ENCODE results near the gene FERMT3.
"Not testable (repeated sequence)": the region's sequence is repeated elsewhere in the genome, so short reads cannot be mapped to it uniquely, and the experiment has no call there.

Gene FERMT3

GRCh38 chr11:64240435-64241240 is 34.1 kb downstream of the FERMT3 start, which contains the start of gene FKBP2:
FKBP2 (plus strand) TSS chr11:64241095; CDS start chr11:64242388, 1,293 bp downstream.
- H3K27ac ChIP-seq (ENCODE audit: low read length), result peak within 1 kb of the TSS; percentile 99
- peaks cover 13 to 36% of the 10 kb centered on the region in 2 donors for H3K4me1 ChIP-seq (ENCODE audit: control insufficient read depth in 1 of 2, insufficient read depth in 2 of 2, low read length in 2 of 2)
- H3K9me3 ChIP-seq (ENCODE audit: control insufficient read depth in 1 of 2, low read length in 2 of 2), result no peaks in the 10 kb centered on the region
- peak within 1 kb of the TSS; percentile 72 to 93 for H3K4me3 ChIP-seq (ENCODE audit: low read depth in 1 of 2, low read length in 2 of 2)
- no peaks in the 10 kb centered on the region for H3K27me3 ChIP-seq (ENCODE audit: low read depth, low read length)
- peaks cover 14 to 19% of the 10 kb centered on the region in 2 donors for H3K36me3 ChIP-seq (ENCODE audit: control insufficient read depth in 1 of 2, insufficient read depth in 2 of 2, low read length in 2 of 2)

DNA sequence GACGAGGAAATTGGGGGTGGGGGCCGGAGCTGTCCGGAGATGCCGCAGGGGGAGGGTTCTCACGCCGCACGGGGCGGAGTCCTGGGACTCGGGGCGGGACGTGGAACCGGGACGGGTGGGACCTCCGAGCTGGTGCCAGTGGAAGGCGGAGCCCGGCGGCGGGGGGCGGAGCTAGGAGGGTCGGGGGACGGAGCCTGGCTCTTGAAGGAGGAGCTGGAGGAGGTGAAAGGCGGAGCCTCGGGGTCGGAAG is 34.6 kb downstream of the FERMT3 start:
- no peaks in the 10 kb centered on the region for H3K27me3 ChIP-seq (ENCODE audit: low read depth, low read length)
- H3K4me3 ChIP-seq (ENCODE audit: low read depth in 1 of 2, low read length in 2 of 2), result peak overlapping the region; percentile 37 to 93
- peak overlapping the region; percentile 99 for H3K27ac ChIP-seq (ENCODE audit: low read length)
- H3K4me1 ChIP-seq (ENCODE audit: control insufficient read depth in 1 of 2, insufficient read depth in 2 of 2, low read length in 2 of 2), result peaks cover 13 to 38% of the 10 kb centered on the region in 2 donors
- H3K9me3 ChIP-seq (ENCODE audit: control insufficient read depth in 1 of 2, low read length in 2 of 2), result no peaks in the 10 kb centered on the region
- peaks cover 14 to 19% of the 10 kb centered on the region in 2 donors for H3K36me3 ChIP-seq (ENCODE audit: control insufficient read depth in 1 of 2, insufficient read depth in 2 of 2, low read length in 2 of 2)

DNA sequence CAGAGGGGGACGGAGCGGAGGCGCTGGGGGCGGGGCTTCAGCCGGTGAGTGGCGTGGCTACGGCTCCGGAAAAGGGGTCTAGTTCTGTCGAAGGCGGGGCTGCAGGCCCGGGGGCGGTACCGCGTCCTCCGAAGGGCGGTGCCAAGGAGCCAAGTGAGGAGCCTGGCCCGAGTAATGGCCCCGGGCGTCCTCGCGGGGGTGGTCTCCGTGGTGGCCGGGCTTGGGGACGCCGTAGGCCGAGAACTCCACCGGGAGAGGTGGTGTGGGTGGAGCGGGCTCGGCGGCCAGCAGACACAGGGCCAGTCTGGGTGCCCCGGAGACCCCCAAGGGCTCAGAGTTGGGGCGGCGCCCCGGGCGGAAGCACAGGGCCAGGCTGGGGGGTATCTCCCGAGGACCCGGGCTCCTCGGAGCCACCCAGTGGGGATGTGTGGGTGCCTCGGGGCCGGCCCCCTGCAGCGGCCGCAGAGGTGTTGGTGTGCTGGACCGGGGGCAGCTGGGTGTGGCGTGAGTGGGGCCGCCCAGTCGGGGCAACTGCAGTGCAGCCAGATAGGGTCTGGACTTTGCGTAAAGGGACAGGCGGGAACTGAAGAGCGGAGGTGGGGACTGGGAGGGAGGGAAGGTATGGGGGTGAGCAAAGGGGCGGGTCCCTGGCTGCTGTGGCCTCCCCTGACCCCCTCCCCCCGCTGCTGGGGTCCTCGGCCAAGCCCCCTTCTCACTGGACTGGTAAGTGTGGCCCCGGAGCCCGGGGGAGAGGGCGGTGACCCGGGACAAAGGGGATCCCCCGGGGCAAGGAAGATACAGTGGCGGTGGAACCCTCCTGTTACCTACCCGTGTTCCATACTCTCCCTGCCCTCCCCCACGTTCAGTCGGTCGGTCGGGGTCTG is 35.2 kb downstream of the FERMT3 start:
- no peaks in the 10 kb centered on the region for H3K27me3 ChIP-seq (ENCODE audit: low read depth, low read length)

GRCh38 chr11:64243236-64243854 is 36.8 kb downstream of the FERMT3 start:
- Histone ChIP-seq H3K4me1 (ENCODE audit: control insufficient read depth in 1 of 2, insufficient read depth in 2 of 2, low read length in 2 of 2) (peaks cover 5 to 49% of the 10 kb centered on the region in 2 donors), H3K36me3 (ENCODE audit: control insufficient read depth in 1 of 2, insufficient read depth in 2 of 2, low read length in 2 of 2) (peaks cover 6% of the 10 kb centered on the region in 2 donors), H3K27me3 (ENCODE audit: low read depth, low read length) (no peaks in the 10 kb centered on the region), H3K4me3 (ENCODE audit: low read depth in 1 of 2, low read length in 2 of 2) (no peak overlapping the region), H3K9me3 (ENCODE audit: control insufficient read depth in 1 of 2, low read length in 2 of 2) (no peaks in the 10 kb centered on the region), H3K27ac (ENCODE audit: low read length) (no peak overlapping the region)

More for the DNA sequence above, 35.2 kb downstream of the FERMT3 start:
- H3K9me3 ChIP-seq (ENCODE audit: control insufficient read depth in 1 of 2, low read length in 2 of 2), result no peaks in the 10 kb centered on the region
- peak overlapping the region; percentile 65 to 93 for H3K4me3 ChIP-seq (ENCODE audit: low read depth in 1 of 2, low read length in 2 of 2)
- H3K36me3 ChIP-seq (ENCODE audit: control insufficient read depth in 1 of 2, insufficient read depth in 2 of 2, low read length in 2 of 2), result peaks cover 14 to 19% of the 10 kb centered on the region in 2 donors
- peak overlapping the region; percentile 60 for H3K27ac ChIP-seq (ENCODE audit: low read length)
- peaks cover 13 to 39% of the 10 kb centered on the region in 2 donors for H3K4me1 ChIP-seq (ENCODE audit: control insufficient read depth in 1 of 2, insufficient read depth in 2 of 2, low read length in 2 of 2)

DNA sequence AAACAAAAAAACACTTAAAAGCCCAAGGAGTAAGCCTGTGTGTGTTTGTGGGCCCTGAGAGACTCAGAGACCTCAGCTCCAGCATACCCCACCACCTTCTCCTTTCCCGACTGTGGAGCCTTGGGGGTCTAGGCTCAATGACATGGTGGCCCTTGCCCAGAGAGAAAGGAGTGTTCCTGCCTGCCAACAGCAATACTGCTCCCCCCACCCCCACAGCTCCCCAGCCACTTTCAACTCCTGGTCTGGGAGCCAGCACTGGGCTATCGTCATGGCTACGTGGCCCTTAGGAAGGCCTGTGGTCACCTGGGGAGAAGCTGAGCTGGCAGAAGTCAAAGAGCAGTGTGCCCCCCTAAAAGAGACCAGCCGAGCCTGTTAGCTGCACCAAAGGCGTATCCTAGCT is 37.6 kb downstream of the FERMT3 start:
- no peak overlapping the region for H3K27ac ChIP-seq (ENCODE audit: low read length)
- H3K4me3 ChIP-seq (ENCODE audit: low read depth in 1 of 2, low read length in 2 of 2), result no peak overlapping the region
- no peaks in the 10 kb centered on the region for H3K27me3 ChIP-seq (ENCODE audit: low read depth, low read length)
- no peaks in the 10 kb centered on the region for H3K36me3 ChIP-seq (ENCODE audit: control insufficient read depth in 1 of 2, insufficient read depth in 2 of 2, low read length in 2 of 2)
- H3K4me1 ChIP-seq (ENCODE audit: control insufficient read depth in 1 of 2, insufficient read depth in 2 of 2, low read length in 2 of 2), result peaks cover 5 to 49% of the 10 kb centered on the region in 2 donors
- no peaks in the 10 kb centered on the region for H3K9me3 ChIP-seq (ENCODE audit: control insufficient read depth in 1 of 2, low read length in 2 of 2)

DNA sequence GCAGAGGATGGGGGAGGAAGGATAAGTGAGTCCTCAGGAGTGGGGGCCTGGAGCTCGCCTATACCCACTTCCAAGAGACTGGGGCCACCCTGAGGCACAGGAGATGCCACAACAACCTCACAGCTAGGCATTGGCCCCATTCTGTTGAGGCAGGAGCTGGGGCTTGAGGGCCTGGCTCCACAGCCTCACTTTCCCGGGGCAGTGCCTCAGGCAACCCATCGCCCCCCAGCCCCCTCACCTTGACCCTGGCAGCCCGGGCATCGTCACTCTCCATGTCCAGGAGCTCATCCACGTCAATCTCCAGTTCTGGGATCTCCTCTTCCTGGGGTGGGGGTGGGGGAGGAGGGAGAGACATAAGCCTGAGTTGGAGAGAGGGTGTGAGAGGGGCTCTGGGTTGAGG is 38.4 kb downstream of the FERMT3 start:
- Histone ChIP-seq H3K9me3 (ENCODE audit: control insufficient read depth in 1 of 2, low read length in 2 of 2) (no peaks in the 10 kb centered on the region), H3K4me1 (ENCODE audit: control insufficient read depth in 1 of 2, insufficient read depth in 2 of 2, low read length in 2 of 2) (peaks cover 5 to 48% of the 10 kb centered on the region in 2 donors), H3K4me3 (ENCODE audit: low read depth in 1 of 2, low read length in 2 of 2) (peak overlapping the region; percentile 68 to 77), H3K27me3 (ENCODE audit: low read depth, low read length) (no peaks in the 10 kb centered on the region), H3K27ac (ENCODE audit: low read length) (peak overlapping the region; percentile 88), H3K36me3 (ENCODE audit: control insufficient read depth in 1 of 2, insufficient read depth in 2 of 2, low read length in 2 of 2) (no peaks in the 10 kb centered on the region)

DNA sequence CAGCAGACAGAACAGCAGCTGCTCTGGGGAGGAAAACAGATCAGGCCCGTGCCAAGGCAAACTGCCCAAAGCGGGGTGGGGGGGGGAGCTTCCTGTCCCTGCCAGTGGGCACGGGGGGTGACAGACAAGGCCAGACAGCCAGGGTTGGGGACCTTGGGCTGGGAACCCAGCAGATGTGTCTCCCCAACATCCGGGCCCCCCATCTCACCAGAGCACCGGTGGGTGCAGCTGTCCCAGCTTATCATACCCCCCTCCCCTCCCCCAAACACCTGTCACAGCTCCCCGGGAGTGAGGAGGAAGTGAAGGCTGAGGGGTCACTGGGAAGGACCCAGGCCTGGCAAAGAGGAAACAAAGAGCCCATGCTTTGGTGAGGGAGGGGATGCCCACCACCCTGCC is 38.9 kb downstream of the FERMT3 start:
- H3K4me3 ChIP-seq (ENCODE audit: low read depth in 1 of 2, low read length in 2 of 2), result peak overlapping the region; percentile 68 to 77

GRCh38 chr11:64245797-64246620 is 39.5 kb downstream of the FERMT3 start:
- Histone ChIP-seq H3K36me3 (ENCODE audit: control insufficient read depth in 1 of 2, insufficient read depth in 2 of 2, low read length in 2 of 2) (no peaks in the 10 kb centered on the region), H3K4me3 (ENCODE audit: low read depth in 1 of 2, low read length in 2 of 2) (peak overlapping the region; percentile 68 to 77), H3K27ac (ENCODE audit: low read length) (peak overlapping the region; percentile 88), H3K4me1 (ENCODE audit: control insufficient read depth in 1 of 2, insufficient read depth in 2 of 2, low read length in 2 of 2) (peaks cover 8 to 50% of the 10 kb centered on the region in 2 donors), H3K9me3 (ENCODE audit: control insufficient read depth in 1 of 2, low read length in 2 of 2) (no peaks in the 10 kb centered on the region), H3K27me3 (ENCODE audit: low read depth, low read length) (no peaks in the 10 kb centered on the region)

More for the DNA sequence above, 38.9 kb downstream of the FERMT3 start:
- Histone ChIP-seq H3K36me3 (ENCODE audit: control insufficient read depth in 1 of 2, insufficient read depth in 2 of 2, low read length in 2 of 2) (no peaks in the 10 kb centered on the region), H3K27ac (ENCODE audit: low read length) (peak overlapping the region; percentile 88), H3K4me1 (ENCODE audit: control insufficient read depth in 1 of 2, insufficient read depth in 2 of 2, low read length in 2 of 2) (peaks cover 5 to 44% of the 10 kb centered on the region in 2 donors), H3K27me3 (ENCODE audit: low read depth, low read length) (no peaks in the 10 kb centered on the region), H3K9me3 (ENCODE audit: control insufficient read depth in 1 of 2, low read length in 2 of 2) (no peaks in the 10 kb centered on the region)

GRCh38 chr11:64246621-64246870 is 40.0 kb downstream of the FERMT3 start:
- not testable (repeated sequence) for H3K36me3 ChIP-seq (ENCODE audit: control insufficient read depth in 1 of 2, insufficient read depth in 2 of 2, low read length in 2 of 2); H3K27me3 ChIP-seq (ENCODE audit: low read depth, low read length); H3K9me3 ChIP-seq (ENCODE audit: control insufficient read depth in 1 of 2, low read length in 2 of 2); H3K27ac ChIP-seq (ENCODE audit: low read length)
- Histone ChIP-seq H3K4me1 (ENCODE audit: control insufficient read depth in 1 of 2, insufficient read depth in 2 of 2, low read length in 2 of 2) (peaks cover 8 to 50% of the 10 kb centered on the region in 2 donors), H3K4me3 (ENCODE audit: low read depth in 1 of 2, low read length in 2 of 2) (peak overlapping the region in 1 of 2 donors; percentile 98)

- H3K4me3 ChIP-seq (ENCODE audit: low read depth in 1 of 2, low read length in 2 of 2), result peak within 1 kb of the TSS; percentile 91 to 98
- H3K36me3 ChIP-seq (ENCODE audit: control insufficient read depth in 1 of 2, insufficient read depth in 2 of 2, low read length in 2 of 2), result no peaks in the 10 kb centered on the region
- H3K4me1 ChIP-seq (ENCODE audit: control insufficient read depth in 1 of 2, insufficient read depth in 2 of 2, low read length in 2 of 2), result peaks cover 8 to 50% of the 10 kb centered on the region in 2 donors
- H3K27me3 ChIP-seq (ENCODE audit: low read depth, low read length), result no peaks in the 10 kb centered on the region
- no peaks in the 10 kb centered on the region for H3K9me3 ChIP-seq (ENCODE audit: control insufficient read depth in 1 of 2, low read length in 2 of 2)
- H3K27ac ChIP-seq (ENCODE audit: low read length), result peak within 1 kb of the TSS; percentile 92
Measured at GRCh38 chr11:64246871-64247728, 40.6 kb downstream of the FERMT3 start, which contains the start of gene PPP1R14B. PPP1R14B (minus strand) TSS chr11:64246943; CDS start chr11:64246673, 270 bp downstream.
